NCI-H128 (cell line): ENCODE measurements around the gene ERBB2.
A peak's percentile ranks its signal among the peaks of the same experiment; 100 is the strongest.
"Not testable (repeated sequence)": the region's sequence is repeated elsewhere in the genome, so short reads cannot be mapped to it uniquely, and the experiment has no call there.

Experiments
- DNase-seq: peaks from one replicate; lab custom pipeline; 2025; ENCODE audit not compliant: unreplicated experiment; lab: John Stamatoyannopoulos, UW

The ERBB2 gene

DNA sequence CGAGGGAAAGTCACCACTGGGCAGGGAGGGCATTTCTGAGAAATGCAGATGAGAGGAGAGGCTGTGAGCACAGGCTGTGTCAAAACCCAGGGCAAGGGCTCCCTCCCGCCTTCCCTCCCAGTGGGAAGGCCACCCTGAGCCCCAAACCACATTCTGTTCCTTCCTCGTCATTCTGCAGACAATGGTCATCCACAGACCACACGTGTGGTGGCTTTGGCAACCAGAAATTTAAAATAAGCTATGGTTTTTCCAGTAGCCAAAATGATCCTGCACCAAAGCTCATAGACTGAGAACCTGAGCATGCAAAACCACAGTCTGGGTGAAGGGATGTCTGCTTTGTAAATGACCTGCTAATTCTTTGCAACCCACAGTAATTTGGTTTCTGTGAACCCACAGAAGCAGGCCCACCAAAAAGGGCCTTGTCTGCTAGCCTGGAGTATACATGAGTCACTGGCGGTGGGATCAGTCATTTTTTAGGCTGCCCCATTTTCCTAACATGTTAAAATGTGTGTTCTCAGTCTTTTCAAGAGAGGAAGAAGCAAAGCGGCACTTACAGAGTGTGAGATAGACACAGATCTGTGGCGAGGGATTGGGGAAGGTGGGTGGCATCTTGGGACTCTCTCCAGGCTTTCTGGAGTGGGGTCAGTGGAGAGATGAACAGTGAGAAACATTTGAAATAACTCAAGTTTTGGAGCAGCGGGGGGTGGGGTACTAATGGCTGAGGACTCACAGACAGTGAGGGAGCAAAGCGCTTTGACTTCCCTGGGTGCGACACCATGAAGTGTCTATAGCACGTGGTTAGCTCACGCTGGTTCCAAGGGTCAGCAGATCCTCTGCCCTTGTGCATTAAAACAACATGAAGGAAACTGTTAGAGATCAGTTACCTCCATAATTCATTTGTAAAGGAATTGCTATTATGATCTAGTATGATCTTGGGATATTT is 58.3 kb downstream of the ERBB2 start:
- no peak for DNase-seq

DNA sequence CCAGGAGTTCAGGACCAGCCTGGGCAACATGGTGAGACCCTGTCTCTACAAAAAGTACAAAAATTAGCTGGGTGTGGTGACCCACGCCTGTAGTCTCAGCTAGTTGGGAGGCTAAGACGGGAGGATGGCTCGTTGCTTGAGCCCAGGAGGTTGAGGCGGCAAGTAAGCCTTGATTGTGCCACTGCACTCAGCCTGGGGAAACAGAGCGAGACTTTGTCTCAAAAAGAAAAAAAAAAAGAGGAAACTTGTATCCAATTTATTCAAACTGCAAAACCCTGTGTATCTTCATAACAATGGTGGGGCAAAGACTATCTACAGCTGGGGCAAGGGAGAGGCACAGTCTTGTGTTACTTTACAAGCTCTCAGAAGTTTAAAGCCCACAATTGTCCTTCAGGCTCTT is 59.3 kb downstream of the ERBB2 start:
- DNase-seq, result no peak

DNA sequence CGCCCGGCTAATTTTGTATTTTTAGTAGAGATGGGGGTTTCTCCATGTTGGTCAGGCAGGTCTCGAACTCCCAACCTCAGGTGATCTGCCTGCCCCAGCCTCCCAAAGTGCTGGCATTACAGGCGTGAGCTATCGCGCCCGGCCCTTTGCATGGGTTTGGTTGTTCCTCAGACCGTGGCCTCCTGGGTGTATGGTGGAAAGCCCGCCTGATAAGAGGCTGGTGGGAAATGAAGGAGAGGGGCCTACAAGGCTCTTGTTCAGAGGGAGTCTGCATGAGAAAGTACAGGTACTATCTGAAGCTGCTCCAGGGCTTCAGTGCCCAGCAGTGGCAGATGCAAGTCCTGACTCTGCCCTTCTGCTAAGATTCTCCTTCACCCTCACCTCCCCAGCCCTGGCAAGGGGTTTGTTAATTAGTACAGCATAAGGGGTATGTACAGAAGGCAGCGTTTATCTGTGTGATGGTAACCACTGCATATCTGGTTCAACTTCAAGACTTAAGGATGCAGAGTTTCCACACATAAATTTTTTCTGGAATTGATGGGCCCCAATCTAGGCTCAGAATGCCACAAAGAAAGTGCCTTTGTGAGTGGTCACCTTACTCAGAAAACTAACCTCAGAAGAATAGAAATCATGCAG is 62.1 kb downstream of the ERBB2 start:
- DNase-seq, result no peak

DNA sequence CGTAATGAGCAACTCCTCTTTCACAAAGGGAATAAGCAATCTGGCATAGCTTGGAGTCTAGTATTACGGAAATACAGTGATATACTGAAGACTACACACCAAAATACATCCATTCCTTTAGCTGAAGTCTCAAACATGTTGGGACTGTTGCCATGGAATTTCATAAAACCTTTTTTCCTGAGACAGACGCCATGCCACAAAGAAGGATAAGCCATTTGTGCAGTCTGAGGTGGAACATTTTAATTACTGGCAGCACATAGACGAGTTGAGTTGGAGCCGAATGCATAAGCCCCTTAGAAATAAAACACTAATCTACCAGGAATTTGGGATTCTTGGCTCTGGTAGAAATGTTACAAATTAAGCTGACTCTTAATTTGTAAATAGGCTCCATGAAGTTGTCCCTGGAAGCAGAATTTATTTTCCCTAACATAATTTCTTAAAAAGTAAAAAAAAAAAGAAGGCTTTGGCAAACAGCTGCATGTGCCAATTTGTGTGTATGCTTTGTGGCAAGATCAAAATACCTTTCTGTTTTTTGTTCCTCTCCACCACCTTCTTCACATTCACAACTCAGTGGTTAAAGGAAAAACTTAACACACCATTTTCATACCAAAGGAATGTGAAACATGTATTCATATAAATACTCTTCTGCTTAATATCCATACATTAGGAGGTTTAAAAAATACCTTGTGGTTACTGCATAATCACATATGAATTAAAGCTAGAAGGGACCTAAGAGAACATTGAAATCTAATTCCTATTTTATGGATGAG is 63.4 kb downstream of the ERBB2 start:
- no peak for DNase-seq

DNA sequence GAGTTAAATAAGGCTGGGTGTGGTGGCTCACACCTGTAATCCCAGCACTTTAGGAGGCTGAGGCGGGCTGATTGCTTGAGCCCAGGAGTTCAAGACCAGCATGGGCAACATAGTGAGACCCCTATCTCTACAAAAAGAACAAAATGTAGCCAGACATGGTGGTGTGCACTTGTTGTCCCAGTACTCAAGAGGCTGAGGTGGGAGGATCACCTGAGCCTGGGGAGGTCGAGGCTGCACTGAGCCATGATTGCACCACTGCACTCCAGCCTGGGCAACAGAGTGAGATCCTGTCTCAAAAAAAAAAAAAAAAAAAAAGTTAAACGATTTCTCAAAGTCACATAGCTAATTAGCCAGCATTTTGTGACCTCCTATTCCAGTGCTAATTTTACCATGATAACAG is 64.3 kb downstream of the ERBB2 start:
- not testable (repeated sequence) for DNase-seq

DNA sequence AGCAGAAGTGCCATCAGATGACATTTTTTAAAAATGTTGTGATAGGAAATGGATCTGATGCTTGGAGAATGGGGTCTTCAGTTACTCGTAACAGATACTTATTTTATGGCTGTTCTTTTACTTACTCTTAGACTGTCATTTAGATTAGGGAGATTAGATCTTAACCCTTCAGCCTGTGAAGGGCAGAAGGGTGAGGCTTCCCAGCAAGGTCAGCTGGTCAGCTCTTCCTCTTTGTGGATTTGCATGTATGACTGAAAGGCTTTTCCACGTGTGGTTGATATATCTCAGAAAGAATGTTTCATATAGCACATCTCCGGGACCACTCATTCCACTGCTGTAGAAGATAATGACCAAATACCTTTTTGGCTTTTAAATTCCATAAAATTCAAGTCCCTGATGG is 65.3 kb downstream of the ERBB2 start:
- no peak for DNase-seq

DNA sequence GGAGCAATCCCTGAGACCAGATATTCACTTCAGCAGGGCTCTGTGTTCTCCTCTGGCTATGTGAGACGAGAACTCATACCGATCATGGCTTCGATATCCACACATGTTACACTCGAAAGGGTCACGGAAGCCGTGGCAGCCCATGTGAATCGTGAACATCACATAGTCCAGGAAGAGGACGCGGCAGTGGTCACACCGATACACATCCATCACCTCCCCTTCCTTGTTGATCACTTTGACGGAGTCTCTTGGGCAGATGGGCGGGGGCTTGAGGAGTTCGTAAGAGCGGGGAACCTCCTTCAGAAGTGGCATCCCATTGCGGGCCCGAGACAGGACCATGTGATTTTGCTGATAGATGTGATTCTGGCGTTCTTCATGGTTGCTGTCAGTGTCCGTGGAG is 65.9 kb downstream of the ERBB2 start:
- DNase-seq, result no peak

DNA sequence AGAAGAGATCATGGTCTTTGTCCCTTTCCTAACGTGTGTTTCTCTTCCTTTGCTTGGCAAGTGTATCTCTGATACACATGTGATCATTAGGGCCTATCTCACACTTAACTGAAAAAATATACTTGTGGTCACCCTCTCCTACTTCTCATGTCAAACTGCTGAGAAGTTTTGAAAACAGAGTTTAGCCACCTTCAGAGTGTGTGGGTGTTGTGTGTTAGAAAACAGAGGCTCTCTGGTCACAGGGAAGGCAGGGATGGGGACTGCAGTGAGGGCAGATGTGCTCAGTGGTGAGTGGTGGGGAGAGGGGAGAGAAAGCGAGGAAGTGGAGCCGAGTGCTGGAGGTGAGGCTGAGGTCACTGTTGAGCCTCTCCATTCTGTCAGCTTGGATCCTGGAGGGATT is 67.3 kb downstream of the ERBB2 start:
- DNase-seq, result no peak

DNA sequence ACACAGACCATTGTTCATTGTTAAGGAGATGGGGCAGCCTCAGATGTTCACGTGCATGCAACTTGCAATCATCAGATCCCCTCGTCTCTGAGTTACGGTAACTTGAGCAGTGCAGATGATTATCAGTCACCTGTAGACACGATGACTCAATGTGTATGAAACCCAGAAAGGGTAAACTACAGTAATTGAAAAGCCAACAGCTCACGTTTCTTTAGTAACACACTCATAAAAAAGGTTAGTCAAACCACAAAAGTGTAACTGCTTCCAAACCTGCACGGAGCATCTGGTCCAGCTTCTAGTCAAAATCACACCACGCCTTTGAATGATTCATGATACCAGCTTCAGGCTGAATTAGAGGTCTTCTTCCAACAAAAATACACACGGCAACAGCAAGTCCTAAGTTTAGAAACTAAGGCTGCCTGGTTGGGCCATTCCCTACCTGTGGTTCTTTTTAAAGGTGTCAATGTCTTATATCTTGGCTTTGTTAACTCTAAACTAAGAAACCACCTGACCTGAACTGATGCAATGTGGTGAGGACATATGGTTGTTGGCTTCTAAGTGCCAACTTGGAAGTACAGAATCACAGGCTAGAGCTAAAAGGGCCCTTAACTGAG is 70.2 kb downstream of the ERBB2 start:
- DNase-seq, result peak; percentile 10

DNA sequence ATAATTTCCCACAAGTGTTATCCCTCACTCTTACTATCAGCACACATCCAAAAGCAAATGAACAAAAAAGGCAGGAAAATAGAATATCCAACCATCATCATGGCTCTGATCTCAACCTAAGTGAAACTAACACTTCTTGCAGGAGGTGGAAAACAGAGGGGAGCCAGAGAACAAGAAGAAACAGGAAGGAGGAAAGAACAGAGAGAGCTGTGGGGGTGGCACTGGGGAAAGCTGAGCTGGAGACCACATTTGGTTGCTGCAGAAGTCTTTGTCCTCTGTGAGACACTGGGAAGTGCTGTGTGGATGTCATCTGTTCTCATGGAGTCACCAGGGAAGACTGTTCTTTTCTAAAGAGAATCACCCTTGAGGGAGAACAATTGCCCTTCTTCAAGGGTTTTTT is 72.6 kb downstream of the ERBB2 start:
- no peak for DNase-seq

DNA sequence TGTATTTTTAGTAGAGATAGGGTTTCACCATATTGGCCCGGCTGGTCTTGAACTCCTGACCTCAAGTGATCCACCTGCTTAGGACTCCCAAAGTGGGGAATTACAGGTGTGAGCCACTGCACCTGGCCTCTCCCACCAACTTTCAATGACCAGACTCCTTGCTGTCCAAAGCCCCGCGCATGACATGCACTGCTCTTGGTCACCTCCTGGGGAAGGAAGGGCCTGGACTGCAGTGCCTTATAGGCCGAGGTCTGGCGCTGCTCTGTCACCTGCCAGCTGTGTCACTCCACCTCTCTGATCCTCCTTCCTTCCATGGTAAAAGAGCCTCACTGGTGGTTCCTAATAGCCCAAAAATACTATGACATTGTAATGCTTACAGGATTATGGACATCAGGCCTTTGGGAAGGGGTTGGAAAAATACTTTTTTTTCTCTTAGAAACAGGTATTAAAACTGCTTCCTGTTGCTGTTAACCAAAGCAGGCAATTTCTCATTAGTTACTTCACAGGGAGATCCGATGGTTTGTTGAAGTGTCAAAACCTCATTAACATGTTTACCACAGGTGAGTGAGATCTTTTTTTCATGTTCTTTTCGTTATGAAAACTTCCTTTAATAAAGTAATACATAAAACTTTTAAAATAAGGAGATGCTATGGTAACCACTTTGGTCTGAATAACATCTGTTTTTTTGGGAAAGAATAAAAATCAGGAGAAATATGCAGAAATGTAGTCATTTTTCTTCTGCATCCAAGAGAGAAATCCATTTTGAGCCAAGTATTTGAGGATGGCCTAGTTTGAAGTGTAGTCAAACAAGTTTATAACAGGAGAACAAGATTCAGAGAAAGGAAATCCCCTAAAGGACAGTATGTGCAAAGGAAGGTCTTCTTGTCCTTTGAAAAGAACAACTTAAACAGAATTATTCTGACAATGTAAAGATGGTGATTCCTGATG is 73.4 kb downstream of the ERBB2 start:
- DNase-seq, result no peak

DNA sequence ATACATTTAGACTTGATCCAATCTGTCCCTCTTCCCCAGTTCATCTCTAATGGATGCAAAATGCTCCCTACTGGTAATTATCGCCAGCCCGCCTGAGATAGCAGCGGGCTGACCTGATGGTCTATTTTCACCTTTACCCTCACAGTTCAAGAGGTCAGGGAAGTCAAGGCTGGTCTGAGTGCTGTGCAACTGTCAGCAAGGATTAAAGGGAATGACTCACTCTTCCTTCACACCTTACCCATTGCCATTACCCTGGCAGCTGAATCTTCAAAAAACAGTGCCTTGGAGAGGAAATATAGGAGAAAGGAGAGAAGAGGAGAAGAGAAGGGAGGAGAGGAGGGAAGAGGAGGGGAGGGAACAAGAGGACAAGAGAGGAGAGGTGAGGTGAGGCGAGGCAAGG is 74.2 kb downstream of the ERBB2 start:
- no peak for DNase-seq

DNA sequence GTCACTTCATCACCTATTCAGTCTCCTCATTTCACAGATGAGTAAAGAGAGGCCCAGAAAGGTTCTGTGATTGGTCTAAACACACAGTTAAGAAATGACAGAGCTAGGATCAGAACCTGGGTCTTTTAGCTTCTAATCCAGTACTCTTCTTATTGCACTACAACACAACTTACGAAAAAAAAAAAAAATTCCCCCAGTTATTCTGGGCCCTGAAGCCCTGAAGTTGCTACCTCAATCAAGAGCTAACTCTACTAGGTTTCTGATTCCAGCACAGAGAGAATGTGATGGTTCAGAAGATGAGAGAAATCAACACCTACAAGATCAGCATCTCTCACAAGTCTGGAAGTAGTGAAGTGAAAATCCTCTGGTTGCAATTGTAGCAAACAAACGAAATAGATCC is 75.2 kb downstream of the ERBB2 start:
- DNase-seq, result no peak

DNA sequence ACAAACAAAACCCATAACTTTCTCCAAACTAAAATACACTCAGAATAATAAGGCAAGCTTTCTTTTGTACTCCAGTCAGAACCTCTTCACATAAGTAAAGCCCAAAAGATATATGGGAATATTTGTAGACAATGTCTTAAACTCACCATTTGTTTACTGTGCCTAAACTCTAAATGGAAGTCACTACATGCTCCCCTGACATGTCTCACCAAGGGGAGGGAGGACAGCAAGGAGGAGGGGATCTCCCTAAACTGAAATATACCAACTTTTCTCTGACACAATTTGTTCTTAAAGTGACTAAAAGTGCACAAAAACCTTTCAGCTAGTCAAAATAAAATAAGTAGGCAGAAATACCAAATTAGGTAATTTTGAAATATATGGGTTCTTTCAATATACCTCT is 76.4 kb downstream of the ERBB2 start:
- no peak for DNase-seq

DNA sequence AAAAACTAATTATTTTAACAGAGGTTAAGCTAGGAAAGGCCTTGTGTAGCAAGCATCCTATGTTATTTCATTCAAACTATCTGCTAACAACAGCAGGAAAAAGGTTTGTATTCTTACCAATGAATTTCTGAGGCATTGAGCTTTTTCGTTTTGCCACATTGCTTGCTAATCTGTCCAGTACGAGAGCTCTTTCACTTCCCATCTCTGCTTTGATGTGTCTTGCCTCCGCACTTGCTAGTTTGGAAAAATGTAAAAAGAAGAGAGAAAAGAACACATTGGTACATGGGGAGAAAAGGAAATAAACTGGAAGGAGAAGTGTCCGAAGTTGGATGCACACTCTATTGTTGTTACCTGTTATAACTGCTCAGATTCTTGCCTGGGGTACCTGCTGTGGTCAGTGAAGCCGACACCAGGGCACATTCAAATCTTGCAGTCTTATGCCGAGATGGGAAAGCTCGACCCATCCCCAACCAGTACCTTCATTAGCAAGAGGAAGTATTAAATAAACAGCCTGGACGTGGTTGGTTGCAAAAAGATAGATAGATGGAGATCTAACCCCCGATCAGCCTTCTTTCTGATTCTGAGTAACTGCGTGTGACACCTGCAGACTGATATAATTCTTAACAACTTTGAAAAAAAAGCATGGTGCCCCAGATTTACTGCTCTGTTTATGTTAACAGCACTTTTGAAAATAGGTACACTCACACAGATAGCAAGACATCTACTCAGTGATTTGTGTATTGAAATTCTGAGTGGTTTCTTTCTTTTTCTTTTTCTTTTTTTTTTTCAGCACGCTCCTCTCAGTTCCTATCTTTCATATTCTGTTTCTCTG is 77.9 kb downstream of the ERBB2 start:
- DNase-seq, result no peak
